GM21390 (cell line): ENCODE data around the gene TBPL2.

Experiments used
- ATAC-seq: cut with Tn5 transposase; IDR thresholded peaks from one replicate; pipeline ENCODE4 v1.9.1; 2021; ENCODE audit not compliant: unreplicated experiment

Gene TBPL2

DNA sequence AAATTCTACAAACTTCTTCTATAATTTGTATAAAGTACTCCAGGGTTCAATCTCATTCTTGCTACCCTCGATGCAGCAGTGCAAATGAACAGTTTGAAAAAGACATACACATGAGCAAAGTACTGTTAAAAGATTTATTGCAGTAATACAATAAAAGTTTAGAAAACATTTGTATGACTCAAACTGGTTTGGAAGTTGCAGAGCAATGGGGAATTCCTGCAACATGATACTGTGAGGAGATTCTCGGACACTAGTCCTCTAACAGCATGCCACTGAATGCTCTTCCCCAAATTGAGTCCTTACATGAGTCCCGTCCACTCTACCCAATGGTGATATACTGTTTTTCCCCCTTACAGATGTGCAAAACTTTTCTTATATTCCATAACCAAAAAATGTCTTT lies 74.1 kb downstream of the TBPL2 start:
- ATAC-seq, result no peak
